Smooth muscle cell (in vitro differentiated cells): ENCODE measurements around the gene SIK2. TPM values are rescaled to one million over a fixed set of nuclear protein-coding genes. Genes with fewer than 3 reads are reported as not detected.

Source experiments
- DNase-seq: peaks from one replicate; lab custom pipeline; 2025; ENCODE audit not compliant: unreplicated experiment; lab: John Stamatoyannopoulos, UW
- H2AFZ ChIP-seq: fragments of 200-600 bp; sonication (generic); 2 replicates; pipeline ENCODE4 v1.6.0; 2016; ENCODE audit warnings: antibody characterized with exemption, low read depth, mild to moderate bottlenecking
- H3F3A ChIP-seq: fragments of 200-600 bp; sonication (generic); 2 replicates; pipeline ENCODE4 v1.6.0; 2017; ENCODE audit warnings: antibody characterized with exemption, low read depth
- H3K27ac ChIP-seq: fragments of 200-600 bp; sonication (generic); 2 replicates; pipeline ENCODE4 v1.5.1; 2016; ENCODE audit warnings: low read depth, mild to moderate bottlenecking
- H3K27me3 ChIP-seq: fragments of 200-600 bp; sonication (generic); 2 replicates; pipeline ENCODE4 v1.6.1; 2016; ENCODE audit warnings: low read depth, mild to moderate bottlenecking
- H3K36me3 ChIP-seq: fragments of 200-600 bp; sonication (generic); 2 replicates; pipeline ENCODE4 v1.5.1; 2016; ENCODE audit warnings: low read depth
- H3K4me1 ChIP-seq: fragments of 200-600 bp; sonication (generic); 2 replicates; pipeline ENCODE4 v1.5.1; 2016; ENCODE audit warnings: low read depth
- H3K4me2 ChIP-seq: fragments of 200-600 bp; sonication (generic); 2 replicates; pipeline ENCODE4 v1.6.0; 2016; ENCODE audit warnings: mild to moderate bottlenecking
- H3K4me3 ChIP-seq: fragments of 200-600 bp; sonication (generic); 2 replicates; pipeline ENCODE4 v1.5.1; 2016; ENCODE audit warnings: mild to moderate bottlenecking
- H3K79me2 ChIP-seq: fragments of 200-600 bp; sonication (generic); 2 replicates; pipeline ENCODE4 v1.6.0; 2016; ENCODE audit warnings: low read depth, mild to moderate bottlenecking
- H3K9ac ChIP-seq: fragments of 200-600 bp; sonication (generic); 2 replicates; pipeline ENCODE4 v1.6.0; 2016; ENCODE audit warnings: low read depth
- H3K9me3 ChIP-seq: fragments of 200-600 bp; sonication (generic); replicated peaks from 2 replicates; pipeline ENCODE4 v1.5.1; 2016; ENCODE audit warnings: low read depth
- H4K20me1 ChIP-seq: fragments of 200-600 bp; sonication (generic); 2 replicates; pipeline ENCODE4 v1.6.0; 2016; ENCODE audit warnings: low read depth
- WGBS: methylation state at CpG from one replicate; pipeline ENCODE4 v1.1.7; 2016; ENCODE audit warnings: low lambda C conversion rate; 5-methylcytosine and 5-hydroxymethylcytosine counted together
- polyA plus RNA-seq: library from polyadenylated mRNA; unstranded; fragments of >200 nt; fragmentation: Nextera tagmentation; extraction: Ambion mirVana; gene quantifications from 2 replicates; pipeline ENCODE4 v1.2.1, GENCODE V29; 2016
- total RNA-seq: library from RNA; depleted of rRNA; stranded (reverse); fragments of >200 nt; gene quantifications from 2 replicates; pipeline ENCODE4 v1.2.3, GENCODE V29; 2014
- TF ChIP-seq, protein P1 (sequence below): fragments of 200-600 bp; sonication (generic); IDR thresholded peaks from 2 replicates; pipeline ENCODE4 v1.5.1; 2017; ENCODE audit warnings: borderline replicate concordance, mild to moderate bottlenecking, antibody characterized with exemption; ENCODE audit not compliant: insufficient read depth, poor library complexity, severe bottlenecking

The SIK2 gene
- total and polyA plus RNA-seq, 2 experiments from 2014 or later, result 1.9 to 14.1 TPM

DNA sequence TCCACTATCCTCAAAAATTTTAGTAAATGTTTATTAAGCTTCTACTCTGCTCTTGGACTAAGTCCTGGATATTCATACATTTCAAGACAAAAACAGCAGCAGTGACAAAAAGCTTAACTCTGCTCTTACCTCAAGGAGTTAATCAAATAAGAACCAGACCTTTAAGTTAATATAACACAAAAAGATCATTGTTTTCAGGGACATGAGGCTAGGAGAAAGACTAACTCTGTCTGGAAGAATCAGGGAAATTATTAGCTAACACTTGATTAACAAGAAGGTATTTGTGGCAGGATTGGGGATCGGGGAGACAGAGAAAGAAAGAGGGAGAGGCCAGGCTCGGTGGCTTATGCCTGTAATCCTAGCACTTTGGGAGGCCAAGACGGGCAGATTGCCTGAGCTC, 89.5 kb downstream of the SIK2 start:
- H3K4me3 ChIP-seq, result no peak overlapping the region
- no peaks in the 10 kb centered on the region for H3K36me3 ChIP-seq
- H3K79me2 ChIP-seq, result peaks cover 7% of the 10 kb centered on the region
- peaks cover 25% of the 10 kb centered on the region for H4K20me1 ChIP-seq
- no peak overlapping the region for H3K27ac ChIP-seq
- H3K4me2 ChIP-seq, result no peak overlapping the region
- TF ChIP-seq, protein P1, sequence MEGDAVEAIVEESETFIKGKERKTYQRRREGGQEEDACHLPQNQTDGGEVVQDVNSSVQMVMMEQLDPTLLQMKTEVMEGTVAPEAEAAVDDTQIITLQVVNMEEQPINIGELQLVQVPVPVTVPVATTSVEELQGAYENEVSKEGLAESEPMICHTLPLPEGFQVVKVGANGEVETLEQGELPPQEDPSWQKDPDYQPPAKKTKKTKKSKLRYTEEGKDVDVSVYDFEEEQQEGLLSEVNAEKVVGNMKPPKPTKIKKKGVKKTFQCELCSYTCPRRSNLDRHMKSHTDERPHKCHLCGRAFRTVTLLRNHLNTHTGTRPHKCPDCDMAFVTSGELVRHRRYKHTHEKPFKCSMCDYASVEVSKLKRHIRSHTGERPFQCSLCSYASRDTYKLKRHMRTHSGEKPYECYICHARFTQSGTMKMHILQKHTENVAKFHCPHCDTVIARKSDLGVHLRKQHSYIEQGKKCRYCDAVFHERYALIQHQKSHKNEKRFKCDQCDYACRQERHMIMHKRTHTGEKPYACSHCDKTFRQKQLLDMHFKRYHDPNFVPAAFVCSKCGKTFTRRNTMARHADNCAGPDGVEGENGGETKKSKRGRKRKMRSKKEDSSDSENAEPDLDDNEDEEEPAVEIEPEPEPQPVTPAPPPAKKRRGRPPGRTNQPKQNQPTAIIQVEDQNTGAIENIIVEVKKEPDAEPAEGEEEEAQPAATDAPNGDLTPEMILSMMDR, result no peak
- no peaks in the 10 kb centered on the region for H3F3A ChIP-seq
- H3K9ac ChIP-seq, result no peak overlapping the region
- no peak overlapping the region for H2AFZ ChIP-seq
- WGBS, result 60% methylated on average over 3 of the region's 3 CpGs
- no peaks in the 10 kb centered on the region for H3K9me3 ChIP-seq
- no peaks in the 10 kb centered on the region for H3K27me3 ChIP-seq
- H3K4me1 ChIP-seq, result no peaks in the 10 kb centered on the region
- DNase-seq, result no peak

DNA sequence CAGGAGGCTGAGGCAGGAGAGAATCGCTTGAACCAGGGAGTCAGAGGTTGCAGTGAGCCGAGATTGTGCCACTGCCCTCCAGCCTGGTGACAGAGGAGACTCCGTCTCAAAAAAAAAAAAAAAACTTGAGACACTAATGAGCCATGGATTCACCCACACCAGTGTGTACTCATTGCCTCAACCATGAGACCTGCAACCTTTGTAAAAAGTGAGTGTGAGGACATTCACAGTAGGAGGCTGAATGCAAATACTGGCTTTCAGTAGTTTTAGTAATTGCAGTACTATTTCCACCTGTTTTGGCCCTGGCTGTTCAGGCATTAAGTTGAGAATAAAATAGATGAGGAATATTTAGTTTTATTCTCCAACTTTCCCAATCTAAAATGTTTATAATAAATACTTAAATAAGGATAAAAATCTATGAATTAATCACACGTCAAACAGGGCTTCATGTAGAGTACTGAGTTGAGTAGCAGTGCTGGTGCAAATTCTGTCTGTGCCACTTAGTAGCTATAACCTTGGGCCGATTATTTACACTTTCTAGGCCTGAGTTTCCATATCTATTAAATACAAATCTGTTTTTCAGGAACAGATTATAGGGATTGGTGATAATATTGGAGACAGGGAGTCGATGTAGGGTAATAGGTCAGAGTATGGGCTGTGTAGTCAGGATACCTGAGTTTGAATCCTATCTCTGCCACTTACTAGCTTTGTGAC, 91.1 kb downstream of the SIK2 start:
- Histone ChIP-seq H3K9me3 (no peaks in the 10 kb centered on the region), H3K4me1 (no peaks in the 10 kb centered on the region), H2AFZ (no peak overlapping the region), H3K27ac (no peak overlapping the region), H3K79me2 (peaks cover 7% of the 10 kb centered on the region), H3F3A (no peaks in the 10 kb centered on the region), H3K9ac (no peak overlapping the region), H3K4me3 (no peak overlapping the region), H4K20me1 (peaks cover 30% of the 10 kb centered on the region), H3K27me3 (no peaks in the 10 kb centered on the region), H3K36me3 (no peaks in the 10 kb centered on the region), H3K4me2 (no peak overlapping the region)
- DNase-seq, result no peak
- TF ChIP-seq, protein P1, result no peak
- 94% methylated on average over 6 of the region's 6 CpGs for WGBS

DNA sequence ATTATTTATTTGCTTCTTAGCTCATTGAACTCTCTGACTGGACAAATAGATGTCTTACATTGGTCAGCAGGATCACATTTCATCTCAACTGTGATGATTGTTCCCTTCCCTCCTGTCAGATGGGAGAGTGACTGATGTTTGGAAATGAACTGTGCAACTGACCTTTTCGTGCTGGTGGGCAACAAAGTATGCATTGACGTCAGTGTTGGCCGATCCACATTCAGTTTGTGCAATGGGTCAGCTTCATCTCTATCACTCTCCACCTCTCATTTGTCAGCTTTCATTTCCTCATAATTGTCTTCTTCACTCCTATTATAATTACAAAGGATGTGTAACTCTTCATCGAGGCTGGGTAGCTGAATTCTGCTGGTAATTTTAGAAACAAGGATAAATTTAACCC, 92.6 kb downstream of the SIK2 start:
- no peak overlapping the region for H3K4me2 ChIP-seq
- 90% methylated on average over 4 of the region's 4 CpGs for WGBS
- H3K4me3 ChIP-seq, result no peak overlapping the region
- peaks cover 42% of the 10 kb centered on the region for H4K20me1 ChIP-seq
- H3K79me2 ChIP-seq, result peaks cover 12% of the 10 kb centered on the region
- DNase-seq, result no peak
- H3K36me3 ChIP-seq, result no peaks in the 10 kb centered on the region
- no peaks in the 10 kb centered on the region for H3F3A ChIP-seq
- TF ChIP-seq, protein P1, result no peak
- H3K4me1 ChIP-seq, result no peaks in the 10 kb centered on the region
- H3K9me3 ChIP-seq, result no peaks in the 10 kb centered on the region
- no peak overlapping the region for H3K27ac ChIP-seq
- no peaks in the 10 kb centered on the region for H3K27me3 ChIP-seq
- no peak overlapping the region for H2AFZ ChIP-seq
- H3K9ac ChIP-seq, result no peak overlapping the region

DNA sequence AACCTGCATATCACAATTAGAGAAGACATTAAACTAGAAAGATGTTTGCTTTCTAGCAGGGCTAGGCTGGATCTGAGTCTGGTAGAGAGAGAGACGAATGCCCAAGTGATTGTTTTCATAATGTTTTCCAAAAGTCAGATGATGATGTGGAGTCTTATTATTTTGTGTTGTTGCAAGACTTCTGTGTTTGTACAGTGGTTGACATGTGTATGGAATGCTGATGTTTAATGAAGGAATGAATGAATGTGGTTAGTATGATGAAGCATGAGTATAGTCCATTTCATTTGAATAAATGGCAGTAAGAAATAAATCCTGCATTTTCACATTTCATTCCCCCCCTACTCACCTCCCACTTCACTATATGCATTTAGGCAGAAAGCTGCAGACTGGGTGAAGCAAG, 94.3 kb downstream of the SIK2 start:
- peaks cover 56% of the 10 kb centered on the region for H4K20me1 ChIP-seq
- TF ChIP-seq, protein P1, result no peak
- H3K9me3 ChIP-seq, result no peaks in the 10 kb centered on the region
- no peaks in the 10 kb centered on the region for H3K4me1 ChIP-seq
- no peaks in the 10 kb centered on the region for H3K36me3 ChIP-seq
- H2AFZ ChIP-seq, result no peak overlapping the region
- H3K27me3 ChIP-seq, result no peaks in the 10 kb centered on the region
- H3K9ac ChIP-seq, result no peak overlapping the region
- no peak overlapping the region for H3K4me3 ChIP-seq
- no peak for DNase-seq
- 97% methylated on average over 1 of the region's 1 CpG for WGBS
- no peaks in the 10 kb centered on the region for H3F3A ChIP-seq
- peaks cover 18% of the 10 kb centered on the region for H3K79me2 ChIP-seq
- no peak overlapping the region for H3K27ac ChIP-seq
- no peak overlapping the region for H3K4me2 ChIP-seq
